NOMO-1 (cell line): Measurements from ENCODE around the gene OR6C74.

Experiments
- DNase-seq, 2 experiments: peaks; one replicate each; lab custom pipeline; 2025; ENCODE audit not compliant: unreplicated experiment in 2 of 2; lab: John Stamatoyannopoulos, UW

OR6C74 gene

DNA sequence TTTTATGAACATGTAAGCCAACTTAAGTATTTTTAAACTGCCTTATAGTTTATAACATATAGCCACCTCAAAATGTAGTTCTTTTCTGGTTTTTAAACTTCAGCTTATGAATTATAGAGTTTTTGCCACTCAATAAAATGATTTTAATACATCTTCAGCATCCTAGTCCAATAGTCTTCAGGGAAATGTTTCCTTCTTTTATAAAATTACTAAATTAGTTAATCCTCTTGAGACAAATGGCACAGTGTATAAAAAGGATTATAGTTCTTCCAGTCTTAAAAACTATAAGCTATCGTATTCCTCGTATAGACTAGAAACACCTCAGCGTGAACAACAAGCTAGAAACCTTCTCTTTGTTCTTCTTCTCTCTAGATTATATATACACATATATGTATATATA, at the start of gene OR6C74:
OR6C74 (plus strand) TSS at position 301 of the 400 bp plus-strand sequence. CDS start 2,679 bp downstream, outside the sequence.
- DNase-seq: no peak

GRCh38 chr12:55220725-55221124, 23.7 kb upstream of the OR6C74 start, which contains the start of gene OR10A7:
Gene OR10A7, plus strand, starts transcription at chr12:55221025. Its CDS starts 0 bp downstream, at chr12:55221025.
- no peak for DNase-seq

GRCh38 chr12:55226523-55226922, 17.9 kb upstream of the OR6C74 start:
- no peak for DNase-seq

DNA sequence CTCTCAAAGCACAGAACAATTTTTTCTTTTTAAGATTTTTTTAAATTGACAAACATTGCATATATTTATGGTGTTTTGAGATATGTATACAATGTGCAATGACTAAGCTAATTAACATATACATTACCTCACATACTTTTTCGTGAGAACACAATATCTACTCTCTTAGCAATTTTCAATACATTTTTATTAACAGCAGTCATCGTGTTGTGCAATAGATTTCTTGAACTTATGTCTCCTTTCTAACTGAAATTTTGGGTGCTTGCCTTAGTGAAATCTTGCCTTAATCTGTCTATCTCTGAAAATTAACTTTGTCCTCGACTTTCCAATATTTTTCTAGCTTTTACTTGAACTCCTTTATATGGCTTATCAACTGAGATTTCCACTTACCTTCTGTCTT, 16.8 kb upstream of the OR6C74 start:
- DNase-seq: no peak

DNA sequence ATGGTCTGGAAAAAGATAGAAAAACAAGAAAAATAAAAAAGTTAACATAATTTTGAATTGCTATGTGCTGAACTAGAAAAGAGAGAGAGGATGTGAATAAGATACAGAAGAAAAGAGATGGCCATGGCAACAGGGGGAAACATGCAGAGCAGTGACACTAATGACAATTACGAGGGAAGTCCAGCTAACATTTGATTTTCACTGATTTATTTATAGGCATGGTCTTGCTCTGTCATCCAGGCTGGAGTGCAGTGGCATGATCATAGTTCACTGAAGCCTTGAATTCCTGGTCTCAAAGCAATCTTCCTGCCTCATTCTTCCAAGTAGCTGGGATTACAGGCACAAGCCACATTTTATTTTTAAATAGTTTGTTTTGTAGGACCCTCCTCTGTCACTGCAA, 1.8 kb downstream of the OR6C74 start:
- DNase-seq: no peak

- DNase-seq: no peak
These were observed 6.5 kb downstream of the OR6C74 start for GRCh38 chr12:55250944-55251343.

DNA sequence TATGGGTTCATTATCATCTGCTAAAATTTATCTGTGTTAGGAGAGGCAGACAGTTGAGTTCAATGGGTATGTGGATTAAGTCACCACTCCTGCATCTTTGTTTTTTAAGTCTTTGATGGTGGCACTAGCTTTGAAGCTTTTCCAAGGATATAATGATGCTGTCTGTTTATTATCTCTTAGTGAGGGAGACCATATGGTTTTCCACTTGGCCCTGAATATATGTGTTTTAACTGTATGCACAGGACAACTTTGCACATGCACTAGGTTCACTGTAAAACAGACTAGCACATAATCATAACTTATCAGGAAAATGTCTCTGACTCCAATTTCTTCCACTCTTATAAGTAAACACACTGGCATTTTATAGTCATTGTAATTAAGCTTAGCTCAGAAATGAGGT, 8.9 kb downstream of the OR6C74 start:
- no peak for DNase-seq

- no peak for DNase-seq
These were observed 12.4 kb downstream of the OR6C74 start for GRCh38 chr12:55256831-55257230.

DNA sequence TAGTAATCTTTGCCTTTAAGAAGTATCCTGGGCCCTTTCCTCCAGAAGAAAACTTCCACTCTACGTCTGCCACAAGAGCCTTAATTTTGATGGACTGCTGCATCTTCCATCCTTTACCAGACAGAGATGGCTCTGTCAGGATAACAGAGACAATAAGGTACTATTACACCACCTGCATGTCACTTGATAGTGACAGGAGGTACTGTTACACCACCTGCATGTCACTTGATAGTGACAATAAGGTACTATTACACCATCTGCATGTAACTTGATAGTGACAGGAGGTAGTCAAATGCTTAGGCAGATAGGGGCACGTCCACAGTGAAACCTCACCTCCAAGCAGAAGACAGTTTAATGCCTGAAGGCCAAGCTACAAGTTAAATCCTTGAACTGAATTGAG, 13.9 kb downstream of the OR6C74 start:
- DNase-seq: no peak

DNA sequence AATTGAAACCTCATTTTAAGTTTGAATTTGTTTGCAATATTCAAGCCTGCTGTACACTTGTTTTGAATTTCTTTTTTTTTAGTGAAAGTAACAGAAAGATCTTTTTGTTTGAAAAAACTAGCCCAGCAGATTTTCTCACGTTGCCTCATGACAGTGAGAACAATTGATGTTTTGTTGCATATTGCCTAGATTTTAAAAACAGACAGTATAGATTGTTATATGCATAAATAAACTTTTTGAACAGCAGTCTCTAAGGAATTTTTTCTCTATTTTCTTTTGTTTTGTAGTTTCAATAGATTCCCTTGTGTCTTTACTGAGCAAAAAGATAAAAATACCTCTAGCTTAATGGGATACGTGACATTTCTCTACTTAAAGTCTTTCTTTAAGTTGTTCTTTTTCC, 36.6 kb downstream of the OR6C74 start:
- no peak for DNase-seq

DNA sequence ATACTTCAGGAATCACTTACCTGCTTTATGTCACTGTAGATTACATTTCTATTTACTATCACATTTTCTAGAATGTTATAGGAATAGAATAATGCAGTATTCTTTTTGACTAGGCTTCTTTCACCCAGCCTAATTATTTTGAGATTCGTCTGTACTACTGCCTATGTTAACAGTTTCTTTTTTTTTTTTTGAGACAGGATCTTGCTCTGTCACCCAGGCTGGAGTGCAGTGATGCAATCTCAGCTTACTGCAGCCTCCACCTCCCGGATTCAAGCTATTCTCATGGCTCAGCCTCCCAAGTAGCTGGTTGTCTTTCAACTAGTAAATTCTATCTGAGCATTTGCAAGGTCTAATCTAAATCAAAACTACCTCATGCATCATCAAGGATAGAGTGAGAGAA, 45.6 kb downstream of the OR6C74 start:
- DNase-seq: no peak
